DND-41 (cell line): ENCODE measurements around the gene NKAIN2.

Experiments
- ATAC-seq: fragments of 200-7000 bp; cut with Tn5 transposase; 3 replicates; pipeline ENCODE4 v1.9.1; 2021; ENCODE audit warnings: low read depth; ENCODE audit not compliant: insufficient read depth
- DNase-seq: peaks from one replicate; pipeline ENCODE4 v3.0.0-alpha.2; 2020
- H2AFZ ChIP-seq: 2 replicates; pipeline ENCODE4 v1.6.0; 2012; ENCODE audit warnings: low read depth, low read length
- H3K27ac ChIP-seq: 2 replicates; pipeline ENCODE4 v1.5.1; 2012; ENCODE audit warnings: low read length, inconsistent platforms
- H3K27me3 ChIP-seq: fragments of 200-600 bp; sonication (generic); 2 replicates; pipeline ENCODE4 v1.6.0; 2012; ENCODE audit warnings: low read length, mild to moderate bottlenecking, inconsistent platforms; ENCODE audit not compliant: insufficient read depth, poor library complexity
- H3K36me3 ChIP-seq: 2 replicates; pipeline ENCODE4 v1.5.1; 2012; ENCODE audit warnings: low read length, inconsistent platforms; ENCODE audit not compliant: insufficient read depth
- H3K4me1 ChIP-seq: 2 replicates; pipeline ENCODE4 v1.5.1; 2012; ENCODE audit warnings: mild to moderate bottlenecking, low read length; ENCODE audit not compliant: insufficient read depth
- H3K4me2 ChIP-seq: 2 replicates; pipeline ENCODE4 v1.6.0; 2012; ENCODE audit warnings: mild to moderate bottlenecking, moderate library complexity, low read length, inconsistent platforms; ENCODE audit not compliant: insufficient read depth
- H3K4me3 ChIP-seq, 2 experiments: fragments of 200-600 bp in 1 of 2; shearing (Covaris generic) in 1 of 2; 2 replicates each; pipeline ENCODE4 v1.5.1; 2012 to 2016; ENCODE audit warnings: inconsistent platforms in 2 of 2, low read length in 2 of 2, mild to moderate bottlenecking in 2 of 2, low read depth in 1 of 2, moderate library complexity in 1 of 2
- H3K79me2 ChIP-seq: 2 replicates; pipeline ENCODE4 v1.6.0; 2012; ENCODE audit warnings: low read length, inconsistent platforms; ENCODE audit not compliant: insufficient read depth
- H3K9ac ChIP-seq: 2 replicates; pipeline ENCODE4 v1.6.0; 2012; ENCODE audit warnings: low read depth, mild to moderate bottlenecking, inconsistent platforms, low read length, moderate library complexity
- H3K9me3 ChIP-seq: 2 replicates; pipeline ENCODE4 v1.5.1; 2012; ENCODE audit warnings: low read length, moderate library complexity, mild to moderate bottlenecking, inconsistent platforms; ENCODE audit not compliant: insufficient read depth, severe bottlenecking
- H4K20me1 ChIP-seq: 2 replicates; pipeline ENCODE4 v1.6.0; 2012; ENCODE audit warnings: low read length; ENCODE audit not compliant: insufficient read depth
- EZH2 ChIP-seq: IDR thresholded peaks from 3 replicates; pipeline ENCODE4 v1.6.1; 2012; ENCODE audit warnings: borderline replicate concordance, low read depth, mild to moderate bottlenecking, moderate library complexity, low read length, inconsistent platforms; ENCODE audit not compliant: severe bottlenecking
- TF ChIP-seq, protein P1 (sequence below): IDR thresholded peaks from 2 replicates; pipeline ENCODE4 v1.5.1; 2012; ENCODE audit warnings: borderline replicate concordance, low read length, moderate library complexity, mild to moderate bottlenecking; ENCODE audit not compliant: poor library complexity, severe bottlenecking; ENCODE audit errors: extremely low read depth

NKAIN2 gene

DNA sequence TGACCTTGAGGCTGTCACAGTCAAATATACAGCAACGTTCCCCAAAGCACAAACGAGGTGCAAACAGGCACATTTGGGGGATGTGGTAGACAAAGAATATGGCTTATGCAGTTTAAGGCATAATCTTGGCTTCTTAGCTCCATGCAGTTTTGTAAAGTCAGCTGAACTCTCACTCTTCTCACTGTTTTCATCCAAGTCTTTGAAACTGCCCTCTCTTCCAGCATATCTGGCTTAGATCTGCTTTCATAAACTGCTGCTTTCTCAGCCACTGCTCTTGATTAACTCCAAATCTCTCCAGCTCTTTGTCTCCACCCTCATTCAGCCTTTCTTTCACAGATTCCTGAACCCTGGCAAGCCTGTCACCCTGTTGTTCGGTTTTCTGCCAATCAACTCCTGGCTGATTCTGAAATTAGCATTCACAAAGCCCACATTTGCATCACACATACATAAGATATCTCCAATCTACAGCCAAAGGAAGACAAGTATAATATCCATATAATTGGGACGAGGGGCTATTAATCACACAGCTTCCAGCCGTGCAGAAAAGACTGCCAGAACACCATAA lies 857.5 kb downstream of the NKAIN2 start:
- Histone ChIP-seq H3K4me2 (no peak overlapping the region), H3K9me3 (no peaks in the 10 kb centered on the region), H3K36me3 (no peaks in the 10 kb centered on the region), H2AFZ (no peak overlapping the region), H3K27ac (no peak overlapping the region), H3K27me3 (no peaks in the 10 kb centered on the region), H4K20me1 (no peaks in the 10 kb centered on the region), H3K9ac (no peak overlapping the region), H3K4me3 (no peak overlapping the region), H3K79me2 (no peaks in the 10 kb centered on the region), H3K4me1 (no peaks in the 10 kb centered on the region)
- no peak for ATAC-seq
- DNase-seq, result no peak
- no peak for TF ChIP-seq EZH2
- TF ChIP-seq, protein P1, sequence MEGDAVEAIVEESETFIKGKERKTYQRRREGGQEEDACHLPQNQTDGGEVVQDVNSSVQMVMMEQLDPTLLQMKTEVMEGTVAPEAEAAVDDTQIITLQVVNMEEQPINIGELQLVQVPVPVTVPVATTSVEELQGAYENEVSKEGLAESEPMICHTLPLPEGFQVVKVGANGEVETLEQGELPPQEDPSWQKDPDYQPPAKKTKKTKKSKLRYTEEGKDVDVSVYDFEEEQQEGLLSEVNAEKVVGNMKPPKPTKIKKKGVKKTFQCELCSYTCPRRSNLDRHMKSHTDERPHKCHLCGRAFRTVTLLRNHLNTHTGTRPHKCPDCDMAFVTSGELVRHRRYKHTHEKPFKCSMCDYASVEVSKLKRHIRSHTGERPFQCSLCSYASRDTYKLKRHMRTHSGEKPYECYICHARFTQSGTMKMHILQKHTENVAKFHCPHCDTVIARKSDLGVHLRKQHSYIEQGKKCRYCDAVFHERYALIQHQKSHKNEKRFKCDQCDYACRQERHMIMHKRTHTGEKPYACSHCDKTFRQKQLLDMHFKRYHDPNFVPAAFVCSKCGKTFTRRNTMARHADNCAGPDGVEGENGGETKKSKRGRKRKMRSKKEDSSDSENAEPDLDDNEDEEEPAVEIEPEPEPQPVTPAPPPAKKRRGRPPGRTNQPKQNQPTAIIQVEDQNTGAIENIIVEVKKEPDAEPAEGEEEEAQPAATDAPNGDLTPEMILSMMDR, result no peak

DNA sequence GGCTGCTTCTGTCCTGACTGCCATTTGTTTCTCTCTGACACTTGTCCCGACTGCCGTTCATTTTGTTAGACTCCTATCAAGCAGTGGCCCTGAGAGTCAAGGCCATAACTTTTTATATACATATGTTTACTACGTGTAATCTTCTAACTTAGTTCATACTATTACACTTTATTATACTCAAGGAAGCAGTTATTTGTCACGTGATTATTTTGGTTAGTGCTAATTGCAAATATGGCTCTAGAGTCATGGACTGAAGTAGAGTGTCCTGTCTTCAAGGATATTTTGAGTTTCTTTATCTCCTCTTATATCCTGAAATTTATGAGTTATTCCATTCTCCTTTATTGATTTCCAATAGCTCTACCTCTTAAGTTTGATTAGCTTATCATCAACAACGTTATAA lies 864.4 kb downstream of the NKAIN2 start:
- no peaks in the 10 kb centered on the region for H4K20me1 ChIP-seq
- no peak overlapping the region for H2AFZ ChIP-seq
- H3K9me3 ChIP-seq, result no peaks in the 10 kb centered on the region
- H3K27ac ChIP-seq, result no peak overlapping the region
- H3K4me1 ChIP-seq, result no peaks in the 10 kb centered on the region
- H3K36me3 ChIP-seq, result no peaks in the 10 kb centered on the region
- no peak for DNase-seq
- H3K9ac ChIP-seq, result no peak overlapping the region
- no peak overlapping the region for H3K4me3 ChIP-seq
- ATAC-seq, result no peak
- H3K27me3 ChIP-seq, result no peaks in the 10 kb centered on the region
- no peak overlapping the region for H3K4me2 ChIP-seq
- TF ChIP-seq, protein P1, result no peak
- no peak for TF ChIP-seq EZH2
- H3K79me2 ChIP-seq, result no peaks in the 10 kb centered on the region

DNA sequence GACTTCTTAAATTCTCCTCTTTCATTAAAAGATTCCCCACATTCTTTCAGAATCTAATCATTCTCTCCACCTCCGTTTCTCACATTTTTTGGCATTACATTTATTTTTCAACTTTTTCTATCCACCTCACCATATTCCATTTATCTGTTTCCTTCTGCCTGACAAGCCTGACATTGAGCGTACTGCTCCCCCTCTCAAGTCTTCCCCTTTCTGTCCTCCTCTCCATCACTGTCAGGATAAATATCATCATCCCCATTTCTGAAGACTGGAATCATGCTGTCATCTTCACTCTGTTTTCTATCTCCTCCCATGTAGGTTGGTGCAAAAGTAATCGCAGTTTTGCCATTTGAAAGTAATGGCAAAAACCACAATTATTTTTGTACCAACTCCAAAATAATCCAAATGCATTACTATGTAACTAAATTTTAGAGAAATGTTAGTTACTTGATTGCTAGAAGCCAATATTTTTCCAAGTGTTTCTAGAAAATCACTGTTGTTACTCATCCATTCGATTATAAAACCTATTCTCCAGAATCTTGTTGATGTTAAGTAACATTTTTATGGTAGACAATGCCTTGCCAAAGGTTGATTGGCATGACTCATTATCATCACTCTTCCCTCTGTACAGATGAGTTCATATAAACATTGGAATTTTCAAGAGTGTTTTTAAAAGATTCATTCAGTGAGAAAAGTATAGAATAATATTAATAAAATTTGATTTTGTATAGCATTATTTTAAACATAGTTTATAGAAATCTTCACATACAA lies 866.2 kb downstream of the NKAIN2 start:
- no peak overlapping the region for H3K4me2 ChIP-seq
- DNase-seq (no peak), ATAC-seq (no peak)
- no peaks in the 10 kb centered on the region for H3K27me3 ChIP-seq
- no peak overlapping the region for H2AFZ ChIP-seq
- H3K4me3 ChIP-seq, result no peak overlapping the region
- TF ChIP-seq, protein P1, result no peak
- TF ChIP-seq EZH2, result no peak
- H3K36me3 ChIP-seq, result no peaks in the 10 kb centered on the region
- H3K9ac ChIP-seq, result no peak overlapping the region
- no peaks in the 10 kb centered on the region for H3K79me2 ChIP-seq
- H4K20me1 ChIP-seq, result no peaks in the 10 kb centered on the region
- no peak overlapping the region for H3K27ac ChIP-seq
- H3K9me3 ChIP-seq, result no peaks in the 10 kb centered on the region
- H3K4me1 ChIP-seq, result no peaks in the 10 kb centered on the region
